ENCODE measurements around the gene PTPN7.

DNA sequence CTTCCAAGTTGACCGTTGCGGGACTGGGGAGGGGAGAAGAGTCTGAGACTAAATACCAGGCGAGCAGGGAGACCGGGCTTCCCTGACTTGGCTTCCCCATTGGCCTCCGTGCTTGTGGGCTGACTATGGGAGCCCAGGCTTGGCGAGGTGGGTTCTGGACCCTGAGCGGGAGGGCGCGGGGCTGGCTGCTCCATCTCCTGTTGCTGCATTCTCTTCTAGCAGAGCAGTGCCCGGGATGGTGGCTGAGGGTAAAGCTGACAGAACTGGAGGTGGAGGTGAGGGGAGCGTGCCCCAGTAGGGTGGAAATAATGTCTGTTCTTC lies 33.9 kb upstream of the PTPN7 start:
- TF ChIP-seq EZH2phosphoT487 (IDR thresholded peaks at IDR 0.05; ENCODE audit: low read length): no peak
- TF ChIP-seq, protein P1, sequence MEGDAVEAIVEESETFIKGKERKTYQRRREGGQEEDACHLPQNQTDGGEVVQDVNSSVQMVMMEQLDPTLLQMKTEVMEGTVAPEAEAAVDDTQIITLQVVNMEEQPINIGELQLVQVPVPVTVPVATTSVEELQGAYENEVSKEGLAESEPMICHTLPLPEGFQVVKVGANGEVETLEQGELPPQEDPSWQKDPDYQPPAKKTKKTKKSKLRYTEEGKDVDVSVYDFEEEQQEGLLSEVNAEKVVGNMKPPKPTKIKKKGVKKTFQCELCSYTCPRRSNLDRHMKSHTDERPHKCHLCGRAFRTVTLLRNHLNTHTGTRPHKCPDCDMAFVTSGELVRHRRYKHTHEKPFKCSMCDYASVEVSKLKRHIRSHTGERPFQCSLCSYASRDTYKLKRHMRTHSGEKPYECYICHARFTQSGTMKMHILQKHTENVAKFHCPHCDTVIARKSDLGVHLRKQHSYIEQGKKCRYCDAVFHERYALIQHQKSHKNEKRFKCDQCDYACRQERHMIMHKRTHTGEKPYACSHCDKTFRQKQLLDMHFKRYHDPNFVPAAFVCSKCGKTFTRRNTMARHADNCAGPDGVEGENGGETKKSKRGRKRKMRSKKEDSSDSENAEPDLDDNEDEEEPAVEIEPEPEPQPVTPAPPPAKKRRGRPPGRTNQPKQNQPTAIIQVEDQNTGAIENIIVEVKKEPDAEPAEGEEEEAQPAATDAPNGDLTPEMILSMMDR (IDR thresholded peaks at IDR 0.05; ENCODE audit: low read length): no peak
- no peak for TF ChIP-seq EZH2 (optimal IDR thresholded peaks at IDR 0.05; ENCODE audit: low read depth, low read length)

Data from MM.1S (cell line).